ENCODE measurements around the gene NBPF20. TPM values are rescaled to one million over a fixed set of nuclear protein-coding genes. Genes with fewer than 3 reads are reported as not detected.
"Not testable (repeated sequence)": the region's sequence is repeated elsewhere in the genome, so short reads cannot be mapped to it uniquely, and the experiment has no call there.

The NBPF20 gene
- total RNA-seq, 4 donors from 2014 or later = 0.66 to 3.1 (median 2.4) TPM

DNA sequence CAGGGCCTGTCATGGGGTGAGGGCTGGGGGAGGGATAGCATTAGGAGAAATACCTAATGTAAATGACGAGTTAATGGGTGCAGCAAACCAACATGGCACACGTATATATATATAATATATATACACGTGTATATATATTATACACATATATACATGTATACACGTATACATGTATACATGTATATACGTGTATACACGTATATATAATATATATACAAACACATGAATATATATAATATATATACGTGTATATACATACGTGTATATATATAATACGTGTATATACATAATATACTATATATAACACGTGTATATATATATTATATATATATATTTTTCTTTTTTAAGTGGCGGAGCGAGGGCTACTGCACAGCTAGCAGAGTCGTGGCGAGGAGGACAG lies 18.1 kb downstream of the NBPF20 start:
- 93 to 94% methylated on average over 14 of the region's 14 CpGs for WGBS, 2 donors
- not testable (repeated sequence) for DNase-seq (ENCODE audit: low spot score in 2 of 2); H3K36me3 ChIP-seq; H3K4me3 ChIP-seq; H3K9me3 ChIP-seq; H3K27ac ChIP-seq; H3K4me1 ChIP-seq; H3K27me3 ChIP-seq

DNA sequence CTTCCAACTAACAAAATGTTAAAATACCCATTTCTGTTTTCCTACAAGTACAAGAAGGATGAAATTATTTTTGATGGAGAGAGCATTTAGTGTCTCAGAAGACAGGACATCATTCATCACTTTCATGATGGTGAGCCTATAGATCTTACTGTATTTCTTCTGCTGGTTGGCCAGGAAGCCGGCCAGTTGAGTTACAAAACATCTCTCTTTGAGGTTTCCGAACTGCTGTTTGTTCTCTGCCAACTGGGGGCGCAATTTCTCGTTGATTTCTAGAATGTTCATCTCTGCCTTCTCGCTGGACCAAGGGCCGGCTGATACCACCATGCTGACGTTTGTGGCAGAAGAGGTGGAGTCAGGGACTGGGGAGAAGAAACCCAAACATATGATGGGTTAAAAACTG lies 20.5 kb downstream of the NBPF20 start:
- not testable (repeated sequence) for H3K4me1 ChIP-seq; DNase-seq (ENCODE audit: low spot score in 2 of 2); H3K9me3 ChIP-seq

DNA sequence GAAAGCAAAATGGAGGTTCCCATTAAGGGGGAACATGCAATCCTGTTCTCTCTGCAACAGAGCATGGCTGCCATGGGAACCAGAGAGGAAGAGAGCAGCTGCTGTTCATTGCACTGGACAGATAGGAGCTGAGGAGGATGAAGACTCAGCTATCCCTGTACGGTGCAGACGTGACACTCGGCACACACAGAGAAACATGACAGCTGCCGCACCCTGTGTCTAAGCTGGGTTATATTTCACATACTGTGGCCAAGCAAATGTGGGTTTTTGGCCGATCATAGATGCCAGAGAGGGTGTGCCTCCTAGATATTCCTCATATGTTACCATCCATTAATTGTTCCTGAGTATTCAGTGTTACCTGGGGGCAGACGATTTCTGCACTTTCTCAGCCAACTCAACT lies 24.7 kb downstream of the NBPF20 start:
- H3K36me3 ChIP-seq; H3K4me3 ChIP-seq; H3K4me1 ChIP-seq; H3K27me3 ChIP-seq; H3K9me3 ChIP-seq; DNase-seq (ENCODE audit: low spot score in 2 of 2); H3K27ac ChIP-seq: not testable (repeated sequence)
- WGBS, 2 donors = 87 to 91% methylated on average over 6 of the region's 6 CpGs

More for the DNA sequence above, 20.5 kb downstream of the NBPF20 start:
- not testable (repeated sequence) for H3K4me3 ChIP-seq, H3K27ac ChIP-seq, H3K36me3 ChIP-seq, H3K27me3 ChIP-seq
- WGBS, 2 donors = 18 to 30% methylated on average over 4 to 5 of the region's 7 CpGs

Small RNA genes within 50 kb of the gene (small RNA-seq; reads per million reads assigned to genes)
- gene RF00003 = 0.38 reads per million

Other genes with a start within 250 kb of the NBPF20 start
- gene PPIAL4D, start 183.4 kb downstream of the NBPF20 start, total RNA-seq = not detected
- 10 to 100 TPM; 20.4 to 51.6 (median 33.1) TPM for gene GPR89A, start 182.4 kb upstream of the NBPF20 start, total RNA-seq